ENCODE data around the gene CTF1. TPM values are rescaled to one million over a fixed set of nuclear protein-coding genes. Genes with fewer than 3 reads are reported as not detected.
A peak's percentile ranks its signal among the peaks of the same experiment; 100 is the strongest.

Gene CTF1
- total RNA-seq, 2 donors from 2014 or later, result 3.1 to 3.3 TPM

DNA sequence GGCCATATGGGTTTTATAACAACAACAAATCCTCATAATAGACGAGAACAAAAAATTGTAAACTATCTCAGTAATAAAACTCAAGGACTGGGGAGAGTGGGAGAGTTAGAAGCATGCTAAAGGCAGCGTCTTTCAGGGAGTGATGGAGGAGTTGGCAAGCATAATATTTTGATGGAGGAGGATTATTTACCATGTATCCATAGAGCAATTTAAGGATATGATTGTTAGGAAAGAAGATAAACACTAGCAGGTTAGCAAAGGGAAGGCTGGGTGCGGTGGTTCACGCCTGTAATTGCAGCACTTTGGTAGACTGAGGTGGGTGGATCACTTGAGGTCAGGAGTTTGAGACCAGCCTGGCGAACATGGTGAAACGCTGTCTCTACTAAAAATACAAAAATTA lies 30.4 kb upstream of the CTF1 start:
- no peak overlapping the region for H3K4me3 Mint-ChIP-seq
- WGBS, 2 experiments (ENCODE audit: insufficient coverage in 1 of 2, insufficient read length in 1 of 2), result 68 to 79% methylated on average over 4 to 5 of the region's 6 CpGs

DNA sequence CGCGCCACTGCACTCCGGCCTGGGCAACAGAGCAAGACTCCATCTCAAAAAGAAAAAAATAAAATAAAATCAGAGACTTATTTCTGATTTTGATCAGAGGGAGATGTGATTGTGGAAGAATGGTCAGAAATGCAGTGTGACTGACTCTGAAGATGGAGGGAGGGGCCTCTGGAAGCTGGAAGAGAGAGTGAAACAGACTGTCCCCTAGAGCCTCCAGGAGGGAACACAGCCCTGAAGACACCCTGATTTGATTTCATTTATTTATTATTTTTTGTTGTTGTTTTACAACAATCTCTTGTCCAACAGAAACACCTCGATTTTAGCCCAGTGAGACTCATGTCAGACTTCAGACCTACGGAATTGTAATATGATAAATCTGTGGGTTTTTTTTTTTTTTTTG lies 28.7 kb upstream of the CTF1 start:
- Histone ChIP-seq H3K27ac (ENCODE audit: low read depth, low read length) (no peak overlapping the region), H3K9ac (ENCODE audit: extremely low read depth, low read length, poor library complexity, severe bottlenecking) (no peak overlapping the region), H3K4me3 (ENCODE audit: low read length) (no peak overlapping the region), H3K36me3 (ENCODE audit: control insufficient read depth, insufficient read depth, low read length) (peaks cover 39% of the 10 kb centered on the region), H3K27me3 (ENCODE audit: control insufficient read depth, insufficient read depth, low read length, poor library complexity, severe bottlenecking) (no peaks in the 10 kb centered on the region), H3K9me3 (ENCODE audit: control insufficient read depth, low read length) (peaks cover 1% of the 10 kb centered on the region), H3K4me1 (ENCODE audit: control insufficient read depth, insufficient read depth, low read length) (no peaks in the 10 kb centered on the region)
- Mint-ChIP-seq H3K4me3 (no peak overlapping the region), H3K9me3 (no peaks in the 10 kb centered on the region), H3K27ac (no peak overlapping the region), H3K4me1 (no peaks in the 10 kb centered on the region), H3K36me3 (ENCODE audit: low read depth) (peaks cover 31% of the 10 kb centered on the region), H3K27me3 (ENCODE audit: insufficient read depth) (peaks cover 16% of the 10 kb centered on the region)
- WGBS, 2 experiments (ENCODE audit: insufficient coverage in 1 of 2, insufficient read length in 1 of 2), result 86% methylated on average over 3 of the region's 5 CpGs; no CpG with 5 or more reads in 1 of the 2 experiments
- no peak for DNase-seq
- TF ChIP-seq, protein P1, sequence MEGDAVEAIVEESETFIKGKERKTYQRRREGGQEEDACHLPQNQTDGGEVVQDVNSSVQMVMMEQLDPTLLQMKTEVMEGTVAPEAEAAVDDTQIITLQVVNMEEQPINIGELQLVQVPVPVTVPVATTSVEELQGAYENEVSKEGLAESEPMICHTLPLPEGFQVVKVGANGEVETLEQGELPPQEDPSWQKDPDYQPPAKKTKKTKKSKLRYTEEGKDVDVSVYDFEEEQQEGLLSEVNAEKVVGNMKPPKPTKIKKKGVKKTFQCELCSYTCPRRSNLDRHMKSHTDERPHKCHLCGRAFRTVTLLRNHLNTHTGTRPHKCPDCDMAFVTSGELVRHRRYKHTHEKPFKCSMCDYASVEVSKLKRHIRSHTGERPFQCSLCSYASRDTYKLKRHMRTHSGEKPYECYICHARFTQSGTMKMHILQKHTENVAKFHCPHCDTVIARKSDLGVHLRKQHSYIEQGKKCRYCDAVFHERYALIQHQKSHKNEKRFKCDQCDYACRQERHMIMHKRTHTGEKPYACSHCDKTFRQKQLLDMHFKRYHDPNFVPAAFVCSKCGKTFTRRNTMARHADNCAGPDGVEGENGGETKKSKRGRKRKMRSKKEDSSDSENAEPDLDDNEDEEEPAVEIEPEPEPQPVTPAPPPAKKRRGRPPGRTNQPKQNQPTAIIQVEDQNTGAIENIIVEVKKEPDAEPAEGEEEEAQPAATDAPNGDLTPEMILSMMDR (conservative IDR thresholded peaks at IDR 0.05), result peak; percentile 58

More for the DNA sequence above, 30.4 kb upstream of the CTF1 start:
- H3K27ac Mint-ChIP-seq, result no peak overlapping the region
- TF ChIP-seq, protein P1 (conservative IDR thresholded peaks at IDR 0.05), result no peak
- Histone ChIP-seq H3K27me3 (ENCODE audit: control insufficient read depth, insufficient read depth, low read length, poor library complexity, severe bottlenecking) (no peaks in the 10 kb centered on the region), H3K9me3 (ENCODE audit: control insufficient read depth, low read length) (peaks cover 5% of the 10 kb centered on the region), H3K36me3 (ENCODE audit: control insufficient read depth, insufficient read depth, low read length) (peaks cover 24% of the 10 kb centered on the region), H3K9ac (ENCODE audit: extremely low read depth, low read length, poor library complexity, severe bottlenecking) (no peak overlapping the region), H3K4me1 (ENCODE audit: control insufficient read depth, insufficient read depth, low read length) (no peaks in the 10 kb centered on the region), H3K27ac (ENCODE audit: low read depth, low read length) (no peak overlapping the region), H3K4me3 (ENCODE audit: low read length) (no peak overlapping the region)
- no peaks in the 10 kb centered on the region for H3K9me3 Mint-ChIP-seq
- peaks cover 11% of the 10 kb centered on the region for H3K27me3 Mint-ChIP-seq (ENCODE audit: insufficient read depth)
- H3K36me3 Mint-ChIP-seq (ENCODE audit: low read depth), result peaks cover 24% of the 10 kb centered on the region
- peaks cover 5% of the 10 kb centered on the region for H3K4me1 Mint-ChIP-seq
- no peak for DNase-seq

DNA sequence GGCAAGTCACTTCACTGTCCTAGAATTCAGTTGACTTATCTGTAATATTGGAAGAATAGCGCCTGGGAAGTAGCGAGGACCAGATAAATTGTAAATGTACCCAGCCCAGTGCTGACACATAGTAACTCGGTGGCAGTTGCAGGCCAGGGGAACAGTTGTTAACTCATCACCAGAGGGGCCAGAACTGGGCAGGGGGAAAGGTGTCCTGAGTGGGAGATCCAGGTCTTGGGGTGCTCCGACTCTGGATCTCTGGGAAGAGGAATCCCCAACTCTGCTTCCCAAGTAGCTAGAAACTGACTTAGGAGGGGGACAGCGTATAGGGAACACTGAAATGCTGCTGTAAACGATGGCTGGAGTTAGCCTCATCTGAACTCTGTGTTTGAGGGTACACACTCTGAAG lies 25.5 kb upstream of the CTF1 start:
- no peaks in the 10 kb centered on the region for H3K9me3 ChIP-seq (ENCODE audit: control insufficient read depth, low read length)
- no peak overlapping the region for H3K4me3 Mint-ChIP-seq
- H3K27me3 ChIP-seq (ENCODE audit: control insufficient read depth, insufficient read depth, low read length, poor library complexity, severe bottlenecking), result no peaks in the 10 kb centered on the region
- 94 to 96% methylated on average over 5 to 6 of the region's 6 CpGs for WGBS, 2 experiments (ENCODE audit: insufficient coverage in 1 of 2, insufficient read length in 1 of 2)
- peaks cover 43% of the 10 kb centered on the region for H3K36me3 ChIP-seq (ENCODE audit: control insufficient read depth, insufficient read depth, low read length)
- peaks cover 33% of the 10 kb centered on the region for H3K36me3 Mint-ChIP-seq (ENCODE audit: low read depth)
- H3K27ac ChIP-seq (ENCODE audit: low read depth, low read length), result no peak overlapping the region
- no peaks in the 10 kb centered on the region for H3K4me1 ChIP-seq (ENCODE audit: control insufficient read depth, insufficient read depth, low read length)
- H3K4me3 ChIP-seq (ENCODE audit: low read length), result no peak overlapping the region
- DNase-seq, result no peak
- H3K27ac Mint-ChIP-seq, result no peak overlapping the region
- no peak overlapping the region for H3K9ac ChIP-seq (ENCODE audit: extremely low read depth, low read length, poor library complexity, severe bottlenecking)
- TF ChIP-seq, protein P1 (conservative IDR thresholded peaks at IDR 0.05), result no peak
- peaks cover 28% of the 10 kb centered on the region for H3K27me3 Mint-ChIP-seq (ENCODE audit: insufficient read depth)
- H3K4me1 Mint-ChIP-seq, result peaks cover 5% of the 10 kb centered on the region
- no peaks in the 10 kb centered on the region for H3K9me3 Mint-ChIP-seq
